NCI-H524 treated with DMSO at 0.1 percent for 48 hours (cell line): Measurements from ENCODE around the gene EDC3.
"Not testable (repeated sequence)": the region's sequence is repeated elsewhere in the genome, so short reads cannot be mapped to it uniquely, and the experiment has no call there.

Source experiments
- DNase-seq: peaks from one replicate; lab custom pipeline; 2025; lab: John Stamatoyannopoulos, UW

Gene EDC3

DNA sequence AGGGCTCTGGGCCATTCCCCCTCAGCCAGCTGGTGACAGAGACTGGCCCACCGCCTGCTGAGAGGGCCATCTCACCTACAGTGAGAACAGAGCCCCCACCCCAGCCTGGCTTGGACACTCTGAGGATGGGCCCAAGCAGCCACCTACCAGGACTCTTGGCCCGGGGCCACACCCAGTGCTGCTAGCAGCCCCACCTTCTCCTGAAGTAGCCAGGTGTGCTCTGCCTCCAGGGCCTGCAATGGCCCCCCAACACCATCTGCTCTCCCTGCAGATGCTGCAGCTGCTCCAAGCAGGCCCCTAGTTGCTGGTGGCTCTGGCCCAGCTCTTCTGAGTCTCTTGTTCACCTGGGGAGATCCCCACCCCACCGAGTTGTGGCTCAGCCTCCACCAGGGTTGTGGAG is 87.0 kb downstream of the EDC3 start:
- DNase-seq: no peak

DNA sequence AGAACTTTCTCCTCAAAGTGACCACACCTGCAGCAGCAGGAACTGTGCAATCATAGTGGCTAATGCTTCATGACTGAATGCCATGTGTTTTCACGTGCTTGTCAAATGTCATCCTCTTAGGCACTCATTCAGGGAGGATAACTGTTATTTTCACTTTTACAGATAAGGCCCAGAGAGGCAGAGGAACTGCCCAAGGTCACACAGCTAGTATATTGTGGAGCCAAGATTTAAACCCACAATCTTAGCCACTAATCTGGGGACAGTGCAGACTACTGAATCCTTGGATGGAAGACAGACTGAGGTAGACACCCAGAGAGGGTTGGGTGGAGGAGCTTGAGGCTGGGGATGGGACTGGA is 90.1 kb downstream of the EDC3 start:
- no peak for DNase-seq

DNA sequence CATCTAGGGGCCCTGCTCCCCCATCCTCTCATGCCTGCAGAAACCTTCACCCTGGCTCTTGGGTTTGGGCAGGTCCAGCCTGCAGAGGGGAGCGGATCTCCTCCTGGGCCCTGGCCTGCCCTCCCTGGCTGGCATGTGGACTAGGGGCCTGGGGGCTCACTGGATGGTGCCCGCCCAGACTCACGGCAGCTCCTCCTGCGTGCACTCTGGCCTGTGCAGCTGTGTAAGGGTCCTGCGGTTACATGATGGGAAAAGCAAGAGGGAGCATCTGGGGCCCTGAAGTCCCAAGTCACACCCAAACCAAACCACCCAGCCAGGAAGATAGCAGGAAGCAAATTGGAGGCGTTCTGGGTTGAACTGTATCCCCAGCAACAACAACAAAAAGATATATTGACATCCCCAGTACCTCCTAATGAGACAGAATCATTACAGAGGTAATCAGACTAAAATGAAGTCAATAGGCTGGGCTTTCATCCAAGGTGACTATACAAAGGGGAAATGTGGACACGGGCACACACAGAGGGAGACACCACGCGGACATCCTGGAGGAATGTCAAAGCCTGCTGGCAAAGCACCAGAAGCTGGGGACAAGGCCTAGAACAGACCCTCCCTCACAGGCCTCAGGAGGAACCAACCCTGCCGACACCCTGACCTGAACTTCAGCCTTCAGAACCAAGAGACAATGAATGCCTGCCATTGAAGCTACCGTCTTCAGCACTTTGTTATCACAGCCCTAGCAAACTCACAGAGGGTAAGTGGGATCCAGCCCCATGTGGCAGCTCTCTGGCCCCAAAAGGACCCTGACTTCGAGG is 90.6 kb downstream of the EDC3 start:
- DNase-seq: no peak

DNA sequence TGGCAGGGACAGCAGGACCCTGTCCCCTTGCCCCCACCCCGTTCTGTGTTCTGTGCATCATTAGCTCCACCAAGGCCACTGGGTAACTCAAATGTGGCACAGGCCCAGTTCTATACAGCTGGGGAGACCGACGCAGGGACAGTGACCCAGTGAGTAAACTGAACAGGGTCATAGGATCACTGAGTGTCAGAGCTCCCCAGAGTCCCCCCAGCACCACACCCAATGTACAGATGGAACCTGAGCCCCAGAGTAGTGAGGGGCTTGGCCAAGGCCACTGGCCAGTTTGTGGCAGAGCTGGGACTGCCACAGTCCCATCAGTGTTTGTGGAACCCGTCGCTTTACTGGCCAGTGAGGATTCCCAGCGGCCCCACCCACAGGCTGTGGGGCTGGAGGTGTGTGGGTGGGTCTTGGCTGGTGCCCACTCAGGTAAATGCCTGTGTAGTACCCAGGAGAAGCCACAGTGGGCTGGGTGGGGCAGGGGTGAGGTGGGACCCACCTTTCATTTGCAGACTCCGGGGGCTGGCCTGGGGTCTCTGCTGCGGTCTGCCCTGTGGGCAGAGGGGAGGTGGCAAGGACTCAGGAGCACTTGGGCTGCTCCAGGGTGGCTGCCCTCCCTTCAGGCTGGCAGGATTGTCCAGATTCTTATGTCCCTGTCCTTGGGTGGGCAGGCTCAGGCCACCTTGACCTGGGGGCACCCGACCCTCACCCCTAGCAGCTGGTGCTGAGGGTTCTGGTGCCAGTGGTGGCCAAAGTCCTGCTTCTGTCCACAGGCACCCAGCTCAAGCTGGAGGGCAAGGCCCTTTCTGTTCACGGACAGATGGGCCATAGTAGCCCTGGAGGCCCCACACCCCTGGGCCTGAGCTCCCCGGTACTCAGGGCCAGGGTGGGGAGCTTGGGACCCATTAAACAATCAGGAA is 91.8 kb downstream of the EDC3 start:
- DNase-seq: no peak

DNA sequence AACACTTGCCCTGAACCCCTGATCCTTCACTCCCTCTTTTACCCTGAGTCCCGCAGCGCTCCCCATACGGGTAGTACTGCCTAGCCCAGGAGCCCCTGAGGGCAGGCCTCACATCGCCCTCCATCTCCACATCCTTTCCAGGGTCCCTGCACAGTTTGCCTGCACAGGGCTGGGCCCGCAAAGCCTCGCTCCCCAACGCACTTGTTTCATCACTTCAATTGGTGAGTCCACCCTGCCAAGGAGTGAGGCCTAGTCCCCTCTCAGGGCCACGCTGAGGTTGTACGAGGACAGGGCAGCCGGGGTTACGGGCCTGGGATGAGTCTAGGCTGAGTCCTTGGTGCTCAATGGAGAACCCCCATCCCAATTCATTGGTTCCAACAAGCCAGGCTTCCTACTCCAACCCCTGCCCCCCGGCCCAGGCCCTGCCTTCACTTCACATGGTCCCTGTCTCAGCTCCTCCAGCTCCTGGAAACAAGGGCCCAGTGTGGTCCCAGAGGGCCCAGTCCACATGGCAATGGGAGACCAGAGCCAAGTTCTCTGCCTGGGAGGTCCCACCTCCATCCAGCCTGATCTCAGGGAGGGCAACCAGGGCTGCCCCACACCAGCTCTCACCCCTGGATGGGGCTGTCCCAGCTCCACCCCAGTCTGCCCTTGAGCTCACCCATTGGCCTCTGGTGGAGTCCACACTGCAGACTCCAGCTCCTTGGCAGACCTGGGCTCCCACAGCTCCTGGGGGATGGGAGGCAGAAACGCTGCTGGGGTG is 92.6 kb downstream of the EDC3 start:
- no peak for DNase-seq

DNA sequence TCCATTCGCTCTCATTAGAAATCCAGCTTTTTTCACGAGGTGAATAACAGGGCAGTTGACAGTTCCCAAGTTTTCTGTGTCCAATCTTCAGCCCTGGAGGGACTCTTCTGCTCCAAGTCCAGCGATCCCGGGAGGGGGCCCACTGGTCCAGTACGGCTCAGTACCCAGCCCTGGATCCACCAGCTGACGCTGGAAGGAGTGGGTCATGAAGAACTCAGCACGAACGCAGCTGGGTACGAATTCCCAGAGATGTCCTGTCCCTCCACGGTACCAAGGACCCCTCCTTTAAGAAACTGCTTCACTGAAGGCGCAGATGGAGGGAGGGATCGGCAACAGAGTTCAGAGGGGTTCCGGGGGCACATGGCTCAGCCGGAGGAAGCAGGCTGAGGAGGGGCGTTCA is 96.7 kb downstream of the EDC3 start:
- DNase-seq: no peak

DNA sequence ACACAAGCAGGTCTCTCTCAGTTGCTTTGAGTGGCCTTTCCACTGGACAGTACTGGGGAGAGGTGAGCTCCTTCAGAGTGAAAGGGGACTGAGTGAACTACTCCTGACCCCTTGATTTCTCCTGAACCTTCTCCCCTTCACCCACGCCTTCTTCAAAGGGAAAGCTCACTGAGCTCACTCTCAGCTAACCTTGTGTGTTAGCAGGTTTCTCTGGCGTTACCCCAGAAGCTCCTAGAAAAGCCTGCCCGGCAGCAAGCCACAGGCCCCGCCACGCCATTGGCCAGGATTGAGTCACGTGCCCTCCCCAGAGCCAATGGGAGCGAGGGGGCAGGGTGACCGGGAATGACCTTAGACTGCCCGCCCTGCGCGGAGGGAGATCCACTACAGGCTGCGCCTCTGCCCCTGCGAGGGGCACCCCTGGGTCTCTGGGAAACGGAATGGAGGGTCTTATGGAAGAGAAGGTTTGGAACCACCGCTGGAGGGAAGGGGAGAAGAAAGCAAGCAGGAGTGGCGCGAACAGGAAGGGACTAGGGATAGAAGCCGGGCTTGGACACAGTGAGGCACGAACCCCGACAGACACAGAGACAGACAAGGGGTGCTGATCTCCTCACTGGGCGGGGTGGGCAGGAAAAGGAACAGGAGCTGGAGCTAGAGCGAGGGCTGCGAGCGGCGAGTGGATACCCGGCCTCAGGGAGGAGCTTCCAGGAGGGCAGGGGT is 97.5 kb downstream of the EDC3 start:
- no peak for DNase-seq

DNA sequence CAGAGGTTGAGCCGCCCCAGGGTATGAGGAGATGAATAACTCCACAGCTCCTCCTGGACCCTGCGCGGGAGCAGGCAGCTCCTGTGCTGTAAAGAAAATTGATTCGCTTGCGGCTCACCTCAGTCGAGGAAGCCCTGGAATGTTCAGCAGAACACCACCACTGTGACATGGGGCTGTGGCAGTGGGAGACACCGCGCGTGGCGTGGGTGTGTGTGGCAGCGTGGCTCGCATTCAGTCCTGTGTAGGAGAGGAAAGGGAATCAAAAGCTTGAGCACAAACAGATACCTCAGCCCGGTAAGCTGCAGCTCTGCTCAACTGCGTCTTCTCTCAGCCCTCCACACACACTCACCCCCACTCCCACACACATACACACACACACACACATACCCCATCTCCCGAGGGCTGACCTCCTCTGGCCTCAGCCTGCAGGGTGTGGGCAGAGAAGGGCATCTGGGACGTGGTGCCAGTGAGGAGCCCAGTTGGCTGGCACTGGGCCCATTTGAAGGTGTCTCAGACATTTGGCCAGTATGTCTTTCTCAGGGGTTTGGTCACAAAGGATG is 98.6 kb downstream of the EDC3 start:
- not testable (repeated sequence) for DNase-seq

DNA sequence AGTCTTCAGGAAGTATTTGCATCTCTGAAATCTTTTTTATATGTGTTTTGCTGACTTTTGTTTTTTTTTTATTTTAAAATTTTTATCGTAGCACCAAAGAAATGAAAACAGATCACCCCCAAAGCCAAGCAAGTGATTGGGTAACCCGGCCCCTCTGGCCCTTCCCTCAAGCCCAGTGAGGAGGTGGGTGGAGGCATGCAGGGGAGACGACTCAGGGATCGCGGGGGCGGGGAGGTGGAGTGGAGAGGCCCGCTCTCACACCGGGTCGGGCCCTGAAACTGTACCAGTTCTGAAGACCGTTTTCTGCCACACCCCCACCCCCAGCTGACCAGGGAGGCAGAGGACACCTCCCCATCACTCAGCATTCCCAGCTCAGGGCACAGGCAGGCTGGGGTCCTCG is 99.1 kb downstream of the EDC3 start:
- not testable (repeated sequence) for DNase-seq

DNA sequence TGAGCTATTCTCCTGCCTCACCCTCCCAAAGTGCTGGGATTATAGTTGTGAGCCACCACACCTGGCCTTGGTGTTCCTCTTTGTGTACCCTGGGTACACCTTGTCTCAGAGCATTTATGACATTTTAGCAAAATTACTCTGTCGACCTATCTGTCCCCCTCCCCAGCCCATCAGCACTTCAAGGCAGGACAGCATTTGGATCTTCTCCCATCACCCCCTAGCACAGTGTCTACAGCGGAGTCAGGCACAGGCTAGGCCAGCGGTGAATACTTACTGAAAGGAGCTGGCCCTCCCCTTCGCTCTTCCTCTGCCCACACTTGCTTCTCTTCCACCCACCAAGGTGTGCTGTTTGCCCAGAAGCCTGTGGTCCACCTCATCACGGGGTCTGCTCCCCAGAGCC is 100.6 kb downstream of the EDC3 start:
- DNase-seq: no peak

DNA sequence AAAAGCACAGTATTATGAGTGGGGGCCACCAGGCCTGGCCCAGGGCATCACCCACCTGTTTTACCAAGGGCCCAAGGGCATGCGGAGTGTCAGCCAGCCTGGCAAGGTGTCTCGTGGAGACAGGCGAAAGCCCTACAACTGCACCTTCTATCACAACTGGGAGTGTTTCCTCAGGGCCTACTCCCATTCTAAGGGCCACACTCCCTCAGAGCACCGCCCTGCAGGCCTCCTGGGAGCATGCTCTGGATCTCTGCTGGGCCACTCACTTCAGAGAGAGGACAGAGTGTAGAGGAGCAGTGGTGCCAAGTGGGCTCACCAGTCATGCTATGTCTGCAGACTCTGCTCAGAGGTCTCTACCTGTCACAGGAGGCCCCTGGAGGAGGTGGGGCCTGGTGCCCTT is 101.4 kb downstream of the EDC3 start:
- DNase-seq: no peak

DNA sequence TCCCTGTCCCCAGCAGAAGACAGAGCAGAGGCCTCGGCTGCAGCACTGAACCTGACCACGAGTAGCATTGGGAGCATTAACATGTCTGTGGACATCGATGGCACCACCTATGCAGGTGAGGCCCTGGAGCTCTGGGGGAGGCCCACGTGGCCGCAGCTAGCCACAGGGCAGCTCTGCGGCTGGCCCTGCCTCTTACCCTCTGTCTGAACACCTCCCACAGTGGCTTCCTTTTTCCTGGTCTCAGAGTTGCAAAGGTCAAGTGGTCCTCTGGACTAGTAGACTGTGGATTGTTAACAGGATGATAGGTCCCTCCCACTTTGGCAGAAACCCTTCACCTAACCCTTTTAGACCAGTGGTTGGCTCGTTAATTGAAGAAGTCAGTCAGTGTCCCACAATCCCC is 102.7 kb downstream of the EDC3 start:
- DNase-seq: no peak

DNA sequence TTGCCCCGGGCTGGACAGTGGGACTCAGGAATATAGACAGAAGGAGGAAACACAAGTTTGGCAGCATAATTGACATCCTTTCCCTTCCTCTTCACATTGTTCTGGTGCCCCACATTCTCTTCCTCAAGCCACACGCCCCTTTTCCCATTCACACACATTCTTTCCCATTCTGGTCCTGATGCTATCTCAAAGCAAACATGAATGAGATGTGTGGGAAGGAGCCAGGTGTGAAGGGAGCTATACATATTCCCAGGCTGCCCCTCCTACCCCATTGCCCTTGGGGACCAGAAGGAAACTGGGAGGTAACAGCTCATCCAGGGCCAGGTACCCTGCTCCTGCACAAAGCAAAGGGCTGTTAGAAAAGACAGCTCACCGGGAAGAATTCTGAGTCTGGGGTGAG is 103.6 kb downstream of the EDC3 start:
- no peak for DNase-seq

DNA sequence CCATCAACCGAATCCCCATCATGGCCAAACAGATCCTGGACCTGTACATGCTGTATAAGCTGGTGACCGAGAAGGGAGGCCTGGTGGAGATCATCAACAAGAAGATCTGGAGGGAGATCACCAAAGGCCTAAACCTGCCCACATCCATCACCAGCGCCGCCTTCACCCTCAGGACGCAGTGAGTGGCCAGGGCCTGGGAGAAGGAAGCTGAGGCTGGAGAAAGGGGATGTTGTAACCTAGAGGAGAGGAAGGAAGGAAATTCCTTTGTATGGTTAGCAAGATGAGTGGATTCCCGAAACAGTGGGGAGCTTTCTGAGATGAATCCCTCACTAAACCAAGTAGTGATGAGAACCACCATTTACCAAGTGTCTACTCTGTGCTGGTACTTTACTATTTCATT is 106.0 kb downstream of the EDC3 start:
- DNase-seq: no peak

DNA sequence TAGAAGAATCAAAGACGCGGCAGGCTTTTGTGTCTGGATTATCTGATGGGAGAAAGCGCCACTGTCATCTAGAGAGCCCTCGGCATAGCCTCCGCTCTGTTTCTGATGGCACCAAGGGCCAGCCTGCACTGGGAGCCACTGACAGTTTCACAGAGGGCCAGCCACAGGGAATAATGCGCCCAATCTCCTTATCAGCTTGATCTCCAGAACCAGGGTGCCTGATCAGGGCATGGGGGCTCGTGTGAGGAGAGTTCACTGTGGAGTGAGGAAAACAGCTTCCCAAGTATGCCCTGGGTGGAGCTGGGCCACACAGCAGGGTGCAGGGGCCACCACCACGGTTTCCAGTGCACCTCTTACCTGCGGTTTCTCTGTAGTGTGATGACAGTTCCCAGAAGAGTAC is 110.0 kb downstream of the EDC3 start:
- no peak for DNase-seq

DNA sequence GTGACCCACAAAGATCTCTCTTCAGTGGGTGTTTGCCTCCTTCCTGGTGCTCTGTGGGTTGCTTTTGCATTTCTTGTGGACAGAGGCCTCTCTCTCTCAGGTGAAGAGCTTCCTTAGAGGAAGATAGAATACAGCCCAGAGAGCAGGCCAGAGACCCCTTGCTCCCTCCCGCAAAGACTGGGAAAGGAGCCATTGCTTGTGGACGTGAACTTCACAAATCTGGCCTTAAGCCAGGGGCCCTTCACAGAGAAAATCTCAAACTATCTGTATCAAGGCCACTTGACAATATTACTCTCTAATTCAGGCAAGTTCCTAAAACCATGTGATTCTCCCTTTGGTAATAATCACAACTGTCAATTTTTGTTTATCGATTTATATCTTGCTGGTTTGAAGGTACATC is 110.6 kb downstream of the EDC3 start:
- DNase-seq: no peak

DNA sequence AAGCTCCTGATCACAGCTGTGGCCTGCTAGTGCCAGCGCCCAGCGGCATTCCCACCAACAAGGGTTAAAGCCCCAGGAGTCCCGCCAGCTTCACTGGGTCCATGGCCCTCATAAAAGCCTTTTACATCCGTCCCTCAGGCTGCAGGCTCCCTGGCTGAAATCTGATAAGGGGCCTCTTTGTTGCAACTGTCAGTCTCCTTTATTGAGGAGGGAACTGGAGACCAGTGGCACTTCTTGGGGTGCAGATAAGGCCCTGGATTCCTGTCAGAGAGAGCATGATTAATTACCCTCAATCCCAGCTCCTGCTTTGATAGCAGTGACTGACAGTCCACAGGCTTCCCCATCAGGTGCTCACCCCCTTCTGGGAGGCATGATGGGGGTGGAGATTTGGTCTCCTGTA is 111.0 kb downstream of the EDC3 start:
- DNase-seq: no peak

DNA sequence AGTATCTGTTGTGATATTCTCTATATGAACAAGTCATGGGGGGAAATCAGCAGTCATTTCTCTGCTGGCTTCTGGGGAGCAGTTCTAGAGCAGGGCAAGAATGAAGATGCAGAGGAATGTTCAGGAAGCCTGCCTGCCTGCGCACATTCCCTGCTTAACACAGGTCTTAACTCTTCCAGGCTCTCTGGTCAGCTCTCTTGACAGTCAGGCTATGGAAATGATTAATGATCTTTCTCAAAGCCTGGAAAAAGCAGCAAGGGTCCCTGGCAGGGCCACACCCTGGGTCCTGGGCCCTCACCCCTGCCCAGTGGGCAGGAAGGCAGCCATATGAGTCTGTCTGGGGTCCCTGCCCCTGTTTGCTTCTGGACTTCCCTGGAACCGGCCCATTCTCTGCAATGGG is 111.6 kb downstream of the EDC3 start:
- no peak for DNase-seq
